Activated CD4-positive, alpha-beta T cell treated with anti-CD3 and anti-CD28 coated beads, Interleukin-2, Interleukin-6, amounts not matched to agents 100 ng/mL and 50 ng/mL, durations not matched to agents 16 hours and 8 hours (primary cell): ENCODE data around the gene PSMD4.
"Not testable (repeated sequence)": the region's sequence is repeated elsewhere in the genome, so short reads cannot be mapped to it uniquely, and the experiment has no call there.

Source experiments
- DNase-seq: peaks from one replicate; pipeline ENCODE4 v3.0.0-alpha.2; 2020

The PSMD4 gene

GRCh38 chr1:151275341-151275740, 20.8 kb downstream of the PSMD4 start:
- DNase-seq: not testable (repeated sequence)

DNA sequence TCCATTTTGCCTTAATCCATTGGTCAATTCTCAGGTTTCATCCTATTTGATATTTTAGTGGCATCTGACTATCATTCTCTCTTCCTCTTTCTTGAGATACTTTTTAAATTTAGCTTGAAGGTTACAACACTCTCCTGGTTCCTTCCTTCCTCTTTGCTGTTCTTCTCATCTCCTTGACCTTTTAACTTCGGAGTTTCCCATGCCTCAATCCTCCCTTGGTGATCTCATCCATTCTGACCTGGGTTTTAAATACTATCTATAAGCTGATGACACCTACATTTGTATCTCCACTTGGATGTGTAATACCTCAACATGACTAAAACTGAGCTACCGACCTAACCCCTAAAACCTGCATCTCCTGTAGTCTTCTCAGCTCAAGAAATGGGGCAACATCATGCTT, 22.7 kb downstream of the PSMD4 start:
- DNase-seq: peak; percentile 44

DNA sequence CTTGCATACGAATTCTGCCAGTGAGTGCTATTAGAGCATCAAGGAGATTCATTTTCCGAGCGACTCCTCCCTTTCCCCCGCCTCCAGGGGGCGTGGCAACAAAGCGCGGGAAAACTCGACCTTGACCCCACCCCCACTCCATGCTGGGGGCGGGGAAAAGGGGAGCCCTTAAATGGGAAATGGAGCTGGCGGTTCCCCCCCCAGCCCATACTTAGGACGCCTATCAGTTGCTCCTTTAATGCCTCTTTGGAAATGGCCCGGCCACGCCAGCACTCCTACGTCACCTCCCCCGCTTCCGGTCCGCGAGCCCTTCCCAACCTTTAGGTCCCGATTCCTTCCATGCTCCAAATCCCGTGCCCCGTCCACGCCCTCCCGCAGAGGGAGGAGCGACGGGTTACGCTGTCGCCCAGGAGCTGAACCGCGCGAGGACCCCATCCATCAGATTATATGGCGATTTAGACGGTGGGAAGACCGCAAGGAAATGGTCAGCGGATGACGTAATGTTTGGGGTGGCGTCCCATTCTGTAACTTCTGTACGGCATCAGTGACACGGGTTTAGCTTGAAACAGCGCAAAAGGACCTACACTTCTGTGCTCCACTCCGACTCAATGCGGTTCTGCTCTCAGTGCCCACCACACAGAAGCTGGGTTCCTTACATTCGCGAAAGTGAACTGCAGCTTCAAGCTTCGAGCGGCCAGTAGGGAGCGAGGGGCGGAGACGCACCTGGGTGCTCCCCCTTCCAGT, 26.9 kb downstream of the PSMD4 start:
- DNase-seq: peak; percentile 98

GRCh38 chr1:151281969-151282882, 27.7 kb downstream of the PSMD4 start, which contains the start of gene ZNF687:
Gene ZNF687, plus strand, starts transcription at chr1:151282299. Its CDS starts 3,993 bp downstream, at chr1:151286292.
- peak; percentile 100 for DNase-seq

DNA sequence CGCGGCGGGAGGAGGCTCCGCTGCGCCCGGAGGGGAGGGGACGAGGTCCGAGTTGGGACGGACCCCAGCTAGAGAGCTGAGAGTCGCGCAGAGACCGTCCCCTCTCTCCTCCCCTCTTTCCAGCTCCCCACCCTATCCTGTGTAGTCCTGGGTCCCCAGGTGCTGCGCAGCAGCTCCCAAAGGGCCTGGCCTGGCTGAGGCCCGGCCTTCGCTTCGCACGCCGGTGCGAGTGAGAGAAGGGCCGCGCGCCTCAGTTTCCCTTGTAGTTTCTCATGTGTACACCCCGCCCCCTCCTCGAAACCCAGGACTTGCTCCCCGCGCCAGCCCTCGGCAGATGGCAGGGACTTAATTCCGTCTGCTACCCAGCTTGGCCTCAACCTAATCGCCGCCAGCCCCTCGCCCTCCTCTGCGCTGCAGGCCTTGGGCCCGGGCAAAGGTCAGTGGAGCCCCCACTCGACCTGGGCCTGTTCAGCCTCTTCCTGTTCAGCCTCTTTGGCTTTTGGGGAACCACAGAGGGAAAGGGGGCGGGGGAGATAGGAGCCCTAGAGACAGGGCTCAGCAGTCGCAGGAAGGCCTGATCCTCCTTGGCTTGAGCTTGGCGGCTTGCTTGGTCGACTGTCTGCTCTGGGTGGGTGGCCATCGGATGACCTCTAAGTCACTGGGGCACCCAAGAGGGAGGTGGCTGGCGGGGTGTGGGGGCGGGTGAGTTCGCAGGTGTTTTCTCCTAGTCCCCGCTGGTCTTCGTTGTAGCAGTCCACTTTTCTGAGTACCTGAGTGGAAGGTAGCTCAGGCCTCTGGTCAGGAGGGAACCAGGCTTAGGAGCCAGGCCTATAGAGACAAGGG, 28.6 kb downstream of the PSMD4 start:
- DNase-seq: peak; percentile 29

DNA sequence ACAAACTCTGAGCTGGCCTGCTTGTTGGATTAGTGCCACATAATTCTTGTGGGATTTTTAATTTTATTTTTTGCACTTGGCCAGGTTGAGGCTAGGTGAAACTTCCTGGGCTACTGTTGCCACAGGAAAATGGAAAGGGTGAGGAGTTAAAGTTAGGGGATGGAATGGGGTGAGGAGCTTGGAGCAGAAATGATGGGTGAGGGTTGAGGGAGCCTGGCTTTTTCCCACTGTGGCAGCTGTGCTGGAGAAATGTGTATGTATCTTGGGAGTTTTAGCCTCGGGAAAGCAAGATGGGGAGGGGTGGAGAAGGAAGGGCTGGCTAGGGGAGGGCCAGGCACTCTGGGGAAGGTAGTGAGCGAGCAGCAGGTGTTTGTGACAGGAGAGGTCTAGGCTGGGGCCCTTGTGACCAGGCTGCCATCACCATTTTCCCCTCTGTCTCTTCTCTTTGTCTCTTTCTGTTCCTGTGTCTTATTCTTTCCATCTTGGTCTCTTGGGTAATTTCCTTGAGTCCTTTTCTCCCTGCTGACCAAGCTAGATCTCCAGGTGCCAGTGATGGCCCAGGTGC, 29.6 kb downstream of the PSMD4 start:
- no peak for DNase-seq

- DNase-seq: no peak
These were observed 32.2 kb downstream of the PSMD4 start for GRCh38 chr1:151286619-151287340.

GRCh38 chr1:151287341-151287699, 32.8 kb downstream of the PSMD4 start:
- no peak for DNase-seq

DNA sequence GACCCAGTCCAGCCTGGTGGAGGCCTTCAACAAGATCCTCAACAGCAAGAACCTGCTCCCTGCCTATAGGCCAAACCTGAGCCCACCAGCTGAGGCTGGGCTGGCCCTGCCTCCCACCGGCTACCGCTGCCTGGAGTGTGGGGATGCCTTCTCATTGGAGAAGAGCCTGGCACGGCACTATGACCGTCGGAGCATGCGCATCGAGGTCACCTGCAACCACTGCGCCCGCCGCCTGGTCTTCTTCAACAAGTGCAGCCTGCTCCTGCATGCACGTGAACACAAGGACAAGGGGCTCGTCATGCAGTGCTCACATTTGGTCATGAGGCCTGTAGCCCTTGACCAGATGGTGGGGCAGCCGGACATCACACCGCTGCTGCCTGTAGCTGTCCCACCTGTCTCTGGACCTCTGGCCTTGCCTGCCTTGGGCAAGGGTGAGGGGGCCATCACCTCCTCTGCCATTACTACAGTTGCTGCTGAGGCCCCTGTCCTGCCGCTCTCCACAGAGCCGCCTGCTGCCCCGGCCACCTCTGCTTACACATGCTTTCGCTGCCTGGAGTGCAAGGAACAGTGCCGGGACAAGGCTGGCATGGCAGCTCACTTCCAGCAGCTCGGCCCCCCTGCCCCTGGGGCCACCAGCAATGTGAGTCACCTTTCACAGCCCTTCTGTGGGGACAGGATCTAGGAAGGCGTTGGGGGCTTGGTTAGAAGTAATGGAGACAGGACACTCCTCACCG, 33.4 kb downstream of the PSMD4 start:
- DNase-seq: no peak

DNA sequence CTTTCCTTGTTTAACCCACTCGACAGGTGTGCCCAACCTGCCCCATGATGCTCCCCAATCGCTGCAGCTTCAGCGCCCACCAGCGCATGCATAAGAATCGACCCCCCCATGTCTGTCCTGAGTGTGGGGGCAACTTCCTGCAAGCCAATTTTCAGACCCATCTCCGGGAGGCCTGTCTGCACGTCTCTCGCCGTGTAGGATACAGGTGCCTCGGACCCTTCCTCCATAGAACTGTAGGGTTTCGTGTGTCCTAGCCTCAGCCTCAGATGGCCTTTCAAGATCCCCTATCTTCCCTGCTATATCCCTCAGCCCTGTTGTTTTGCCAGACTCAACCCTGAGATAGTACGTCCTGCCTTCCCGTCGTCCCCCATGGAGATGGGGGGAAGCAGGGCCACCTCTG, 34.0 kb downstream of the PSMD4 start:
- DNase-seq: no peak

- no peak for DNase-seq
These were observed 34.8 kb downstream of the PSMD4 start for GRCh38 chr1:151289080-151289935.

- DNase-seq: no peak
These were observed 35.6 kb downstream of the PSMD4 start for GRCh38 chr1:151289991-151290708.

- no peak for DNase-seq
These were observed 36.3 kb downstream of the PSMD4 start for GRCh38 chr1:151290709-151291303.

GRCh38 chr1:151292207-151293030, 37.9 kb downstream of the PSMD4 start:
- DNase-seq: no peak

GRCh38 chr1:151293093-151293492, 38.6 kb downstream of the PSMD4 start:
- DNase-seq: no peak

DNA sequence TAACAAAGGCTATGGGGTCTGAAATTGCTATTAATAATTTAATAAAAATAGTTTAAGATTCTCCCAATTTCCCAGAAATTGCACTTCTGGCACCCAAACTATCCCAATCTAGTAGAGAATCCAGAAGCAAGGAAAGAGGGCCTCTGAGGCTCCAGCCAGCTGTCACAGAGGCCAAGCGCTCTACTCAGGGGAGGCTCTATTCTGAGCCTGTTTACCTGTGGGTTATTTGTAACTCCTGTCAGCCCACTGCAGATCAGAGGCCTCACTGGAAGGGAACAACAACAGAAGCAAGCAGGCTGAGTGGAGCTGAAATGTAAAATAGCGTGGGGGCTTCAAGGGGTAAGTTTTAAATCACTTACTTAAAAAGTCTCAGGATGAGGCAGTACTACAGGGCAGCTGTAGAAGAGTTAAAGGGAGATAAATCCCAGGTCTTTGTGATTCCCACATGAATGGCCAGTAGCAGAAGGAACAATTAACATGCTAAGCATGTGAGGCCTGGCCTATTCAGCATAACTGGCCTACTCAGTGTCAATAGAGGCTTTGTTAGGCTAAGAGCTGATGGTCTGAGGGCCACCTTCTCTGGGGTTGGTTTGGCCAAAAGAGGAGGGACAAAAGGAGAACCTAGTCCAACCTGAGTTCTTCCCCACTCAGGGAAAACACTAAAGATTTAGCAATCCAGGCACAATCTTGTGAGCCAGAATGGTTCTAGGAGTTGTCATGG, 40.4 kb downstream of the PSMD4 start:
- no peak for DNase-seq

DNA sequence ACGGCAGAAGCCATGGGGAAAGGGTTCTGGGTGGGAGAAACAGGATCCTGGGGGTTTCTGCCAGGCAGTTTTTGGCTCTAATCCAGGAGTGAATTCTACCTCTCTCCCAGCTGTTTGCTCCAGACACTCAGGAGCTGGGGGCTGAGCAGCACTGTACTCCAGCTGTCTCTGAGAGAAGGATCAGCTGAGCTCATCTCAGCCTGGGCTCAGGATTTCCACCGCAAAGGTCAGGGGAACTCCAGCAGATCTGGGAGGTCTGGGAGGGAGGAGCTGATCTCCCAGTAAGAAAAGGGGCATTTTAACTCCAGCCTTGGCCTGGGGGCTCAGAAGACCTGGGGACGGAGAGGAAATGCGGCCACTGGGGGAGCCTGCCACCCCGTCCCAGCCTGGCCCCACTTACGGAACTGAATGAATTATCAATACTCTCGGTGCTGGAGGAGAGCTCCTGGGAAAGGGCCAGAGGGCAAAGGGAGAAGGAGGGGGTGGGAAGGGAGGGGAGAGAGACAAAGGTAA, 55.3 kb downstream of the PSMD4 start:
- DNase-seq: no peak
